Activated naive CD4-positive, alpha-beta T cell treated with anti-CD3 and anti-CD28 coated beads, Interleukin-2, amount 50 U/mL, for 72 hours (primary cell): ENCODE results near the gene TNPO3. TPM values are rescaled to one million over a fixed set of nuclear protein-coding genes. Genes with fewer than 3 reads are reported as not detected.
"Not testable (repeated sequence)": the region's sequence is repeated elsewhere in the genome, so short reads cannot be mapped to it uniquely, and the experiment has no call there.

ENCODE experiments used
- ATAC-seq, 2 donors: fragments of 150-1000 bp; cut with Tn5 transposase; 2 replicates each; pipeline ENCODE4 v1.10.0; 2021; ENCODE audit warnings: mild to moderate bottlenecking in 2 of 2, moderate library complexity in 2 of 2
- DNase-seq, 2 donors: peaks; one replicate each; pipeline ENCODE4 v3.0.0; 2021 to 2022; ENCODE audit warnings: low spot score in 2 of 2
- H3K27ac Mint-ChIP-seq, 2 donors: one replicate each; pipeline ENCODE4 v1.8.0; 2022; ENCODE audit warnings: mild to moderate bottlenecking in 2 of 2, mixed read lengths in 2 of 2
- H3K36me3 Mint-ChIP-seq, 2 donors: one replicate each; pipeline ENCODE4 v1.8.0; 2022; ENCODE audit warnings: mixed read lengths in 2 of 2
- H3K9me3 Mint-ChIP-seq, 2 donors: one replicate each; pipeline ENCODE4 v1.8.0; 2022; ENCODE audit warnings: mixed read lengths in 2 of 2
- total RNA-seq, 2 donors: library from RNA; stranded (reverse); gene quantifications; one replicate each; pipeline ENCODE4 v1.2.3, GENCODE V29; 2022

TNPO3 gene
- total RNA-seq, 2 donors from 2014 or later, result 60.4 to 67.3 TPM

DNA sequence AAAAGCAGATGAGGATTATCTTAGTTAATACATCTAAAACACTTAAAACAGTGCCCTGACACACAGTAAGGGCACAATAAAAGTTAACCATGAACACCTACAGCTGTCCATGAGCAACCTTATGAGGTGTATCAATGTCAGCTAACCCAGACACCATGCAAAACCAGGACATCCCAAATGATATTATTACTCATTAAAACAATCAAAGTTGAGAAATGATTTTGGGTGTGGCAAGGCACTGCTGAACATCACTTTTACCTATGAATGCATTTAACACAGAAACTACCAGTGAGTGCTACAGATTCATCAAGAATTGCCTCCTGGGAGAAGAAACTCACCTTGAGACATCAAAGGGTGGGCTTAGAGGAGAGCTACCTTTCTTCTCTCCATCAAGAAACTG lies 98.9 kb downstream of the TNPO3 start:
- ATAC-seq (no peak), DNase-seq (no peak)
- Mint-ChIP-seq H3K27ac (no peak overlapping the region), H3K9me3 (no peaks in the 10 kb centered on the region), H3K36me3 (peaks cover 13 to 48% of the 10 kb centered on the region in 2 donors)

DNA sequence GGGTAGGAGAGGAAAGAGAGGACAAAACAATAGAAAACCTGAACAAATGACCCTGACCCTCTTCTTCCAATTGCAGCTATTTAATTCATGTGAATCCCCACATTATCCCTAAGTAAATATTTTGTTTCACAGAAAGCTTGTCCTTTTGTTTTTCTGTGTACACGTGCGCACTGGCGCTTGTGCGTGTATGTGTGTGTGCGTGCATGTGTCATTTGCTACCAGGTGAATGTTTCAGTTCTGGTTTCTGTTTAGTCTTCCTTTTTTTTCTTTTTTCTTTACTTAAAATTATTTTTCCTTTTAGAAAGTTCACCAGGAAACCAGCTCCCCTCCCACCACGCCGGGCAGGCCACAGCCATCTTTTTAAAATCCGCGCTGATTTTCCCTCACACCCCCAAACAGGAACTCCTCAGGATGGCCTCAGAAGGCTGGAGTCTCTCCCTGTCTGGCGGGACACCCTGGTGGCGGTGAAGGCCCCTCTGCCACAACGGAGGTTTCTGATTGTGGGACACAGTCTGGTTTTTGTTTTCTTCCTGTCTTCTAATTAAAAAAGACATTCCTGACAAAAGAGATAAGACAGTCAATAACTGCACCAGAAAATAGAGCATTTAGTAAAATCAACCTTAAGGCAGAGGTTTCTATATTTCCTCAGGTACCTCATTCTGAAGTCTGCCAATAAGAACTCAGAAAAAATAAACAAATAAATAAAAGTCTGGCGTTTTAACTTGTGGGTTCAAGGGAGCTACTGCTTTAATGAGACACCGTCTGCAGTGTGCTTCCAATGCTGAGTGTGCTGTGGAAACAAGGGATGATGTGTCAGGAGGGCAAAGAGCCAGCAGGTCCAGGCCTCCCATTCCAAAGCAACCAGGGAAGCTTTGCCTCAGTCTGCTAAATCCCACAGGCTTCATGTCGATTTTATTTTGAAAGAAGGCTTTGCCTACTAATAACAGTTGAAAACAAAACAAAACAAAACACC lies 99.8 kb downstream of the TNPO3 start:
- peak overlapping the region in 1 of 2 donors; percentile 30 for H3K27ac Mint-ChIP-seq
- H3K9me3 Mint-ChIP-seq, result no peaks in the 10 kb centered on the region
- H3K36me3 Mint-ChIP-seq, result peaks cover 13 to 48% of the 10 kb centered on the region in 2 donors
- DNase-seq (no peak), ATAC-seq (no peak)

DNA sequence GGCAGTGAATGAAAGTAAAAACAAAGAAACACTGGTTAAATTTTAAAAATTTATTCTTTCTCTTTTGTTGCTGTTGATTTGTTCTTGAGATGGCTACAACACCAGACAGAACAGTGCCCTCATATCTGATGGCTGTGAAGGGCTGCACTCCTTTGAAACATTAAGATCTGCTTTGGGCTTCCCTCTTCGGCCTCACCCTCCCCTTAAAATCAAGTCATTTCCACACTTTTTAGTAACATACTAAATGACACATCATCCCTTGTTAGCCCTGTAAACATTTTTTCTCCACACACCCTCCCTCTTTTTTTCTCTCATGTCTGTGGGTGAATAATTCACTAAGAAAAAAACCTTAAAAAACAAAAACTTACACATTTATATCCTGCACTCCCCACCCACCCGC lies 100.8 kb downstream of the TNPO3 start:
- H3K27ac Mint-ChIP-seq, result no peak overlapping the region
- ATAC-seq (peak in 1 of 2 donors; percentile 75), DNase-seq (no peak)
- H3K9me3 Mint-ChIP-seq, result no peaks in the 10 kb centered on the region
- peaks cover 13 to 42% of the 10 kb centered on the region in 2 donors for H3K36me3 Mint-ChIP-seq

DNA sequence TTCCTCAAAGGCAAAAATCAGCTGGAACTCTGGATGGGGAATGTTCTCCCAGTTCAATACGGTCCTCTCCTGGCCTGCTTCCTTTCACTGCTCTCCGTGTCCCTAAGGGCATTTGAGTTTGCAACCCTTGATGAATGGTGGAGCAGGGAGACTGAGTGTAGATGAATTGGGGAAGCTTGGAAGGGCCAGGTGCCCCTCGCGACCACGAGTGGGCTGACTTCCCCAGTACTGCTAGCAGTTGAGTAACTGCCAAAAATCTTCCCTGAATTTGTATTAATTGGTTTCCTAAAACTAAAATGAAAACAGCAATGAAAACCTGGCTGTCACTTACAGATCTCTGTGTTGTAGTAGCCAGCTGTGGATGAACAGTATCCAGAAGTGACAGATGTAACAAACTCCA lies 103.6 kb downstream of the TNPO3 start:
- Mint-ChIP-seq H3K9me3 (no peaks in the 10 kb centered on the region), H3K27ac (peak overlapping the region in 1 of 2 donors; percentile 72), H3K36me3 (peaks cover 0 to 22% of the 10 kb centered on the region in 2 donors)
- no peak for DNase-seq
- ATAC-seq, result no peak

DNA sequence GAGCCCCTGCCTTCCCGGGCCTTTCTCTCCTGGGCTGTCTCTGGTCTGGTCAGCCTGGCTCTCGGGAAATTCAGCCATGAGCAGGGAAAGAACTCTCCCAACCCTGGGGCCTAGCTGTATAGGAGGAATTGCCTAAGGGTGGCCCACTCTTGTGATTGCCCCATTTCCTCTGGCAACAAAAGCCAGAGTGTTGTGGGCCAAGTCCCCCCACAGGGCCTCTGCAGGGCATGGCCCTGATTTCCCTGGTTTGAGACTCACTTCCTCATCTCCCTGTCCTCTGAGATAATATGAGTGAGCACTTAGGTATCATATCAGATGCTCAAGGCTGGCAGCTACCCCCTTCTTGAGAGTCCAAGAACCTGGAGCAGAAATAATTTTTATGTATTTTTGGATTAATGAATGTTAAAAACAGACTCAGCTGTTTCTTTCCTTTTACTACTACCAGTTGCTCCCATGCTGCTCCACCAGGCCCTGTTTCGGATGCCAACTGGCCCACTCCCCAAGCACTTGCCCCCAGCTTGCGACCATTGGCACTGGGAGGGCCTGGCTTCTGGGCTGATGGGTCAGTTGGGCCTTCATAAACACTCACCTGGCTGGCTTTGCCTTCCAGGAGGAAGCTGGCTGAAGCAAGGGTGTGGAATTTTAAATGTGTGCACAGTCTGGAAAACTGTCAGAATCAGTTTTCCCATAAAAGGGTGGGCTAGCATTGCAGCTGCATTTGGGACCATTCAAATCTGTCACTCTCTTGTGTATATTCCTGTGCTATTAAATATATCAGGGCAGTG lies 105.7 kb downstream of the TNPO3 start:
- H3K9me3 Mint-ChIP-seq, result no peaks in the 10 kb centered on the region
- no peak overlapping the region for H3K27ac Mint-ChIP-seq
- no peak for DNase-seq
- ATAC-seq, result no peak
- peaks cover 0 to 11% of the 10 kb centered on the region in 2 donors for H3K36me3 Mint-ChIP-seq

DNA sequence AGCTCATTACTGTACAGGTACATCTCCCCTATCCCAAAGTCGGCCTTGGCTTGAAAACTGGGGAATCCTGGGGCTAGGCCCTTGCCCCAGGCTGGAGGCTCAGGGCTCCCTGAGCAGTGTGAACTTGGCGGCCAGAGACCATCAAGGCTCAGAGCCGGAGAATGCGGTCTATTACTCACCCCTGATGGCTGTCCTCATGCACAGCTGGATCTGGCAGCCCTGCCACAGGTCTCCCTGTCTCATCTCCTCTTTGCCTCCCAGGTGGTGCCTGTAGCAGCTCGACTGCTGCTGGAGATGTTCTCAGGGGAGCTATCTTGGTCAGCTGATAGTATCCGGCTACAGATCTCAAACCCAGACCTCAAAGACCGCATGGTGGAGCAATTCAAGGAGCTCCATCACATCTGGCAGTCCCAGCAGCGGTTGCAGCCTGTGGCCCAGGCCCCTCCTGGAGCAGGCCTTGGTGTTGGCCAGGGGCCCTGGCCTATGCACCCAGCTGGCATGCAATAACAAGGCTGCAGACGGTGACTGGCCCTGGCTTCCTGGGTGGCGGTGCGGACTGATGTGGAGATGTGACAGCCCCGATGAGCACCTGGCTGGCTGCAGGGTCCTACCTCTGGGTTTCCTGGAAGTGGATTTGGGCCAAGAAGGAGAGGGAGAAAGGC lies 106.5 kb downstream of the TNPO3 start:
- DNase-seq (no peak), ATAC-seq (no peak)
- peak overlapping the region; percentile 10 to 85 for H3K27ac Mint-ChIP-seq
- no peaks in the 10 kb centered on the region for H3K9me3 Mint-ChIP-seq
- peaks cover 0 to 4% of the 10 kb centered on the region in 2 donors for H3K36me3 Mint-ChIP-seq

DNA sequence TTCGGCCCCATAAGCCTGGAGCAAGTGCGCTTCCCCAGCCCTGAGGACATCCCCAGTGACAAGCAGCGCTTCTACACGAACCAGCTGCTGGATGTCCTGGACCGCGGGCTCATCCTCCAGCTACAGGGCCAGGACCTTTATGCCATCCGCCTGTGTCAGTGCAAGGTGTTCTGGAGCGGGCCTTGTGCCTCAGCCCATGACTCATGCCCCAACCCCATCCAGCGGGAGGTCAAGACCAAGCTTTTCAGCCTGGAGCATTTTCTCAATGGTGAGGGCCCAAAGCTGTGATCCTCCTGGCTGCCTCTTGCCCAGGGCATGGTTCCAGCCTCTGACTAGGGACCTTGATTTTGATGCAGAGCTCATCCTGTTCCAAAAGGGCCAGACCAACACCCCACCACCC lies 107.1 kb downstream of the TNPO3 start:
- Mint-ChIP-seq H3K36me3 (no peaks in the 10 kb centered on the region), H3K27ac (peak overlapping the region; percentile 10 to 85), H3K9me3 (no peaks in the 10 kb centered on the region)
- no peak for ATAC-seq
- DNase-seq, result no peak

DNA sequence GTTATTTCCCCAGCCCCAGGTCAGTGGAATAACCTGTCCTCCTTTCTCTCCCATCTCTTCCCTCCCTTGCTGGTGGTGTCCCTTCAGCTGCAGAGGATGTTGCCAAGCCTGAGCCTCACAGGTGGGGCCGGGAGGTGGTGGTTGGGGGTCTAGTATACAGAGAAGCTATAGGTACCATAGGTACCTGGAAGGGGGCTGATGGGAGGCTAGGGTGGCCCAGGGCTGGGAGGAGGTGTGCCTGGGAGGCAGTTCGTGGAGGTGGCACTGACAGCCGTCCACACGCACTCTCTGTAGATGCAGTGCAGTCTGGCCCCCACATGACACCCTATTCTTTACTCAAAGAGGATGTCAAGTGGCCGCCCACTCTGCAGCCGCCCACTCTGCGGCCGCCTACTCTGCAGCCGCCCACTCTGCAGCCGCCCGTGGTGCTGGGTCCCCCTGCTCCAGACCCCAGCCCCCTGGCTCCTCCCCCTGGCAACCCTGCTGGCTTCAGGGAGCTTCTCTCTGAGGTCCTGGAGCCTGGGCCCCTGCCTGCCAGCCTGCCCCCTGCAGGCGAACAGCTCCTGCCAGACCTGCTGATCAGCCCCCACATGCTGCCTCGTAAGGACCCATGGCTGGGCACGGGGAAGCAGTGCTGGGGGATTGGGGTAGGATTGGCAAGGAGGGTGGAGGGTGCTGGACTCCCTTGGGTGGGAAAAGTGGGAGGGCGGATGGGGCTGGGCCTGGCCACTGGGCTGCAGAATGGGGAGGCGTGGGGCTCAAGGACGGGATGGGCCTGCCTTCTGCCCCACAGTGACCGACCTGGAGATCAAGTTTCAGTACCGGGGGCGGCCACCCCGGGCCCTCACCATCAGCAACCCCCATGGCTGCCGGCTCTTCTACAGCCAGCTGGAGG lies 107.7 kb downstream of the TNPO3 start:
- DNase-seq, result no peak
- Mint-ChIP-seq H3K9me3 (no peaks in the 10 kb centered on the region), H3K36me3 (no peaks in the 10 kb centered on the region), H3K27ac (peak overlapping the region in 1 of 2 donors; percentile 20)
- peak in 1 of 2 donors; percentile 19 for ATAC-seq

DNA sequence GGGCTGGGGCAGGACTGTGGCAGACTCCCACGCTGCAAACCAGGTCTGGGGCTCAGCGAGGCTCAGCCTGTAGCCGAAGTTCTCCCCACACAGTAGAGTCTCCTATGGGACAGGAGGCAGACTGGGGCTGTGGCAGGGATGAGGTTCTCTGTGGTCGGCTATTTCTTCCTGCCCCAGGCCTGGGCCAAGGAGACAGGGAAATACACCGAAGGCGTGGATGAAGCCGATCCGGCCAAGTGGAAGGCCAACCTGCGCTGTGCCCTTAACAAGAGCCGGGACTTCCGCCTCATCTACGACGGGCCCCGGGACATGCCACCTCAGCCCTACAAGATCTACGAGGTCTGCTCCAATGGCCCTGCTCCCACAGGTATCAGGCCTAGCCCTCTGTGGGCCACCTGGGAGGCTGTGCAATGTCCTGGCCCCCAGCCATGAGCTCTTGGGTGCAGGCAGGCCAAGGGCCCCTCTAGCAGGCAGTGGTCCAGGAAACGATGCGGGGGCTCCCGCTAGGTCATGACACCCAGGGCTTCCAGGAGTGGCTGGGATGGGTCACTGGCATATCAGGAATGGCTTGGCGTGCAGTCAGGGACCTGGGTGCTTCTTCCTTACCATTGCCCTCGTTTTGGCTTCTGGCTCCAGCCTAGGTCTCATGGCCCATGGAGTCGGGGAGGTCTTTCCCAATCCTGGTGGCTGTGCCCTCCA lies 109.1 kb downstream of the TNPO3 start:
- ATAC-seq (no peak), DNase-seq (no peak)
- Mint-ChIP-seq H3K27ac (no peak overlapping the region), H3K36me3 (no peaks in the 10 kb centered on the region), H3K9me3 (no peaks in the 10 kb centered on the region)

DNA sequence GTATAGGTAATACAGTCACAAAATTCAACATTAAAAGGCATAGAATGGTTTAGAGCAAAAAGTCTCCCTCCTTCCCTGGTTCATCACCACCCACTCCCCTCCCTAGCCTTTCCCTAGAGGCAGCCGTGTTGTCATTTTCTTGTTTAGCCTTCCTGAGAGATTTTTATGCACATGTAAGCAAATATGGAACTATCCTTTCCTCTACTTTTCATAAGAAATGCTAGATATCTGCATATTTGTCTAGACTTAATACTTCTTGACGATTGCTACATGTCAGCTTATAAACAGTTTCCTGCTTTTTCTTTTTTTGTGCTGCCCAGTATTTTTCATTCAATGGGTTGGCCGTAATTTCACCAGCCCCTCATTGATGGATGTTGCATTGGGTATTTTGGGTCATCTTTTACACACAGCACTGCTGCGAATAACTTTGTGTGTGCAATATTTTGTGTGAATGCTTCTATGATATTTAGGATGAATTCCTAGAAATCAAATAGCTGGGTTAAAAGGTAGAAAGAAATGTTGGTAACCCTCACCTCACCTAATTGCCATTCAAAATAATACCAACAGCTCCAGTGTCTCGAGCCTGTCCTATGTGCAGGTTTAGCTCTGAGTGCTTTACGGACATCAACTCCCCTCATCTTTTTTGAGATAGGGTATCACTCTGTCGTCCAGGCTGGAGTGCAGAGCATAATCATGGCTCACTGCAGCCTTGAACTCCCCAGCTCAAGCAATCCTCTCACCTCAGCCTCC lies 110.2 kb downstream of the TNPO3 start:
- H3K36me3 Mint-ChIP-seq, result no peaks in the 10 kb centered on the region
- no peak overlapping the region for H3K27ac Mint-ChIP-seq
- H3K9me3 Mint-ChIP-seq, result no peaks in the 10 kb centered on the region
- DNase-seq (no peak), ATAC-seq (no peak)

DNA sequence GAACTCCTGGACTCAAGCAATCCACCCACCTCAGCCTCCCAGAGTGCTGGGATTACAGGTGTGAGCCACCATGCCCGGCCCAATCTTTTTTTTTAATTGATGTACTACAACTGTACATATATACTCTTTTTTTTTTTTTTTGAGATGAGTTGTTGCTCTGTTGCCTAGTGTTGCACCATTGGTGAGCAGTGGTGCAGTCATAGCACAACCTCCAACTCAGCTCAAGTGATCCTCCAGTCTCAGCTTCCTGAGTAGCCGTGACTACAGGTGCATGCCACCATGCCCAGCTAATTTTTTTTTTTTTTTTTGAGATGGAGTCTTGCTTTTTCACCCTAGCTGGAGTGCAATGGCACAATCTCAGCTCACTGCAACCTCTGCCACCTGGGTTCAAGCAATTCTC lies 111.7 kb downstream of the TNPO3 start:
- ATAC-seq, result peak; percentile 23 to 69
- H3K36me3 Mint-ChIP-seq, H3K9me3 Mint-ChIP-seq, H3K27ac Mint-ChIP-seq, DNase-seq: not testable (repeated sequence)

DNA sequence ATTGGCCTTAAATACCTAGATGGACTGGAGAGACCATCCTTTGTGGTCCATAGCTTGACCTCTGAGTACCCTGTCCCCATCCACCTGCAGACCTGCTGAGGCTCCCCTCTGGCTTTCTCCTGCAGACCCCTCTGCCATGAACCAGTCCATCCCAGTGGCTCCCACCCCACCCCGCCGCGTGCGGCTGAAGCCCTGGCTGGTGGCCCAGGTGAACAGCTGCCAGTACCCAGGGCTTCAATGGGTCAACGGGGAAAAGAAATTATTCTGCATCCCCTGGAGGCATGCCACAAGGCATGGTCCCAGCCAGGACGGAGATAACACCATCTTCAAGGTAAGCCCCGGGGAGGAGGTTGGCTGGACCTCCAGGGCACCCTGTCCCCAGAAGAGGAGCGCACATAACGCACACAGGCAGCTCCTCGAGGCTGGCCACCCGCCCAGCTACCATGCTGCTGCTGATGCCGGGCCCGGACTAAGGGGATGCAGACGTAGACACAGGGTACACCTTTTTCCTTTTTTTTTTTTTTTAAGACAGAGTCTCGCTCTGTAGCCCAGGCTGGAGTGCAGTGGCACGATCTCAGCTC lies 112.9 kb downstream of the TNPO3 start:
- H3K27ac Mint-ChIP-seq, result no peak overlapping the region
- DNase-seq (no peak), ATAC-seq (no peak)
- H3K9me3 Mint-ChIP-seq, result no peaks in the 10 kb centered on the region
- H3K36me3 Mint-ChIP-seq, result peaks cover 0 to 4% of the 10 kb centered on the region in 2 donors

DNA sequence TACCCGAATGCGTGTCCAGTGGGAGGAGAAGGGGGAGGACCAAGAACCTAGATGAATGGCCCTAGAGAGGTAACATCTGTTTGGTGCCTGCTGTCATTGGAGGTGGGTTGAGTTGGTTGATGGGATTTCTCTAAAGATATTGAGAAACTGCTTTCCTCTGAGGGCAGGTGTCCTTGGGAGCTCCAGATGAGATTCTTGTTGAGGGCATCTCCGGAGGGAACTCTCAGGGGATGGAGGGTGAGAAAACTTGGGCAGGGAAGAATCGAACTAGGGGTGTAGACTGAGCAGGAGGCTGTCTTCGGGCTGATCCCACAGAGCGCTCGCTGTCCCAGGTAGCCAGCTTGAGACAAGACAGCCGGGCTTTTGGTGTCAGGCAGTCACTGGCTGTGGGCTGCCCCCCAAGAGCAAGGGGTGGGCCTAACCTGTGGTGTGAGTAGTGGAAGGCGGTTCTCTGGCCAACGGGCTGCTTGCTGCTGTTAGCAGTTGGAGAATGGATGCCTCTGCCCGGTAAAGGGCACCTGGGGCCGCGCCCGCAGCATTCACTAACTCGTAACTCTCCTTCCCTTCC lies 113.5 kb downstream of the TNPO3 start:
- no peak for ATAC-seq
- peak overlapping the region in 1 of 2 donors; percentile 66 for H3K27ac Mint-ChIP-seq

More for the DNA sequence above, 113.5 kb downstream of the TNPO3 start:
- DNase-seq, result no peak
- H3K36me3 Mint-ChIP-seq, result peaks cover 0 to 7% of the 10 kb centered on the region in 2 donors
- H3K9me3 Mint-ChIP-seq, result no peaks in the 10 kb centered on the region
